B cell (primary cell): Measurements from ENCODE around the gene MAN2B2. TPM values are rescaled to one million over a fixed set of nuclear protein-coding genes. Genes with fewer than 3 reads are reported as not detected.

Source experiments
- ATAC-seq: fragments of 200-7000 bp; cut with Tn5 transposase; one replicate; pipeline ENCODE4 v1.10.0; 2021; ENCODE audit warnings: low read depth, mild to moderate bottlenecking, moderate number of reproducible peaks, moderate library complexity
- CTCF ChIA-PET: fragments of 350-600 bp; sonication (Branson Sonifier 250); formaldehyde crosslinking; loops from one replicate; lab custom pipeline; 2021; ENCODE audit warnings: antibody characterized with exemption, inconsistent platforms; lab: Charles Lee
- POLR2A ChIA-PET: fragments of 350-600 bp; sonication (Branson Sonifier 250); formaldehyde crosslinking; loops from one replicate; lab custom pipeline; 2021; ENCODE audit warnings: antibody characterized with exemption; lab: Charles Lee
- DNase-seq: peaks from one replicate; pipeline ENCODE4 v3.0.0; 2013
- H2AFZ ChIP-seq: 2 replicates; pipeline ENCODE4 v1.6.1; 2012; ENCODE audit warnings: mild to moderate bottlenecking, low read depth, low read length; ENCODE audit not compliant: insufficient read depth, poor library complexity, severe bottlenecking
- H3K27ac ChIP-seq, 2 donors: 1 replicate in 1 of 2; 2 replicates in 1 of 2; pipeline ENCODE4 v1.5.1; 2012 to 2013; ENCODE audit warnings: low read length in 2 of 2, mild to moderate bottlenecking in 2 of 2, moderate library complexity in 1 of 2
- H3K27me3 ChIP-seq, 4 experiments: fragments of 200-600 bp in 1 of 4; sonication (generic) in 1 of 4; replicated peaks in 1 of 4; 1 replicate in 2 of 4; 2 replicates in 2 of 4; pipeline versions ENCODE4 v1.6.1 to v1.7.0; 2013 to 2016; ENCODE audit warnings: low read length in 3 of 4, mild to moderate bottlenecking in 2 of 4, mixed read lengths in 1 of 4, moderate library complexity in 1 of 4; ENCODE audit not compliant: insufficient read depth in 4 of 4, control insufficient read depth in 3 of 4; ENCODE audit errors: control extremely low read depth in 1 of 4
- H3K36me3 ChIP-seq, 2 experiments: replicated peaks in 1 of 2; 1 replicate in 1 of 2; 2 replicates in 1 of 2; pipeline versions ENCODE4 v1.6.1 to v1.7.1; 2013; ENCODE audit warnings: low read length in 1 of 2; ENCODE audit not compliant: insufficient read depth in 2 of 2, control insufficient read depth in 1 of 2; ENCODE audit errors: control extremely low read depth in 1 of 2, extremely low read depth in 1 of 2
- H3K4me1 ChIP-seq, 2 donors: fragments of 200-600 bp in 1 of 2; sonication (generic) in 1 of 2; 1 replicate in 1 of 2; 2 replicates in 1 of 2; pipeline versions ENCODE4 v1.5.1 to v1.6.1; 2013 to 2017; ENCODE audit warnings: low read length in 2 of 2; ENCODE audit not compliant: control insufficient read depth in 2 of 2, insufficient read depth in 2 of 2
- H3K4me2 ChIP-seq: replicated peaks from 2 replicates; pipeline ENCODE3; 2012; ENCODE audit warnings: mild to moderate bottlenecking, low read depth, low read length; ENCODE audit not compliant: poor library complexity, severe bottlenecking
- H3K4me3 ChIP-seq, 5 experiments: fragments of 200-600 bp in 1 of 5; sonication (generic) in 1 of 5; 1 replicate in 3 of 5; 2 replicates in 2 of 5; pipeline versions ENCODE4 v1.5.1 to v1.7.0; 2011 to 2016; ENCODE audit warnings: low read length in 4 of 5, mild to moderate bottlenecking in 4 of 5, low read depth in 2 of 5, control low read depth in 1 of 5, moderate library complexity in 1 of 5; ENCODE audit not compliant: insufficient read depth in 1 of 5; ENCODE audit errors: control extremely low read depth in 1 of 5, extremely low read depth in 1 of 5
- H3K79me2 ChIP-seq: fragments of 200-600 bp; sonication (generic); one replicate; pipeline ENCODE4 v1.6.0; 2016; ENCODE audit warnings: low read length; ENCODE audit not compliant: control insufficient read depth, insufficient read depth
- H3K9ac ChIP-seq: fragments of 200-600 bp; sonication (generic); 2 replicates; pipeline ENCODE4 v1.6.1; 2017; ENCODE audit warnings: mild to moderate bottlenecking, low read length, moderate library complexity
- H3K9me3 ChIP-seq, 3 donors: one replicate each; pipeline versions ENCODE4 v1.6.1 to v1.7.1; 2013; ENCODE audit warnings: low read length in 2 of 3; ENCODE audit not compliant: control insufficient read depth in 2 of 3, insufficient read depth in 1 of 3; ENCODE audit errors: control extremely low read depth in 1 of 3
- H4K20me1 ChIP-seq: 2 replicates; pipeline ENCODE4 v1.6.0; 2012; ENCODE audit warnings: mild to moderate bottlenecking, low read length; ENCODE audit not compliant: insufficient read depth, control insufficient read depth, poor library complexity, severe bottlenecking
- H3K27ac Mint-ChIP-seq: one replicate; pipeline ENCODE4 v1.8.0; 2021; ENCODE audit warnings: mixed read lengths
- H3K27me3 Mint-ChIP-seq: one replicate; pipeline ENCODE4 v1.8.0; 2021; ENCODE audit warnings: mixed read lengths
- H3K4me1 Mint-ChIP-seq: one replicate; pipeline ENCODE4 v1.8.0; 2021; ENCODE audit warnings: mixed read lengths
- H3K4me3 Mint-ChIP-seq: one replicate; pipeline ENCODE4 v1.8.0; 2021; ENCODE audit warnings: mixed read lengths
- H3K9me3 Mint-ChIP-seq: one replicate; pipeline ENCODE4 v1.8.0; 2022; ENCODE audit warnings: mixed read lengths; ENCODE audit not compliant: insufficient read depth
- CTCF ChIP-seq: fragments of 200-600 bp; IDR thresholded peaks from one replicate; pipeline ENCODE4 v1.8.0; 2022; ENCODE audit warnings: antibody characterized with exemption, mild to moderate bottlenecking
- EZH2 ChIP-seq: IDR thresholded peaks from 2 replicates; pipeline ENCODE4 v1.6.1; 2012; ENCODE audit warnings: borderline replicate concordance, low read depth, mild to moderate bottlenecking, moderate library complexity, low read length; ENCODE audit not compliant: insufficient read depth, poor library complexity, severe bottlenecking
- WGBS: methylation state at CpG from one replicate; pipeline ENCODE4 v1.1.5; 2013; ENCODE audit warnings: missing lambda C conversion rate; ENCODE audit not compliant: insufficient coverage; 5-methylcytosine and 5-hydroxymethylcytosine counted together
- intact Hi-C: fragments of 100-400 bp; cut with micrococcal nuclease; formaldehyde crosslinking; loops from one replicate; pipeline ENCODE4 v1.10.0; 2022
- polyA plus RNA-seq: library from polyadenylated mRNA; depleted of rRNA; stranded (reverse); fragments of >200 nt; gene quantifications from 2 replicates; pipeline ENCODE4 v1.2.3, GENCODE V29; 2012
- total RNA-seq, 2 donors: library from RNA; stranded (reverse); fragments of 120-200 nt in 1 of 2; gene quantifications; 1 replicate in 1 of 2; 2 replicates in 1 of 2; pipeline versions ENCODE4 v1.2.3 to v1.2.4, GENCODE V29; 2013 to 2022

The MAN2B2 gene
- total and polyA plus RNA-seq, 2 donors (not counting 1 experiment from before 2014, with no cell fraction given), result 35.0 to 37.0 TPM

- ChIA-PET POLR2A (no interaction called here), CTCF (no interaction called here)
- Mint-ChIP-seq H3K27ac (no peak overlapping the region), H3K9me3 (no peaks in the 10 kb centered on the region), H3K27me3 (no peaks in the 10 kb centered on the region), H3K4me1 (no peaks in the 10 kb centered on the region), H3K4me3 (no peak overlapping the region)
- H3K4me1 ChIP-seq, result no peaks in the 10 kb centered on the region
- WGBS, result 97% methylated on average over 12 of the region's 18 CpGs
- no peak overlapping the region for H3K4me2 ChIP-seq
- H3K4me3 ChIP-seq, result no peak overlapping the region
- ATAC-seq, result no peak
- TF ChIP-seq EZH2 (no peak), CTCF (no peak)
- peaks cover 0 to 8% (median 0%) of the 10 kb centered on the region in 3 donors for H3K9me3 ChIP-seq
- H3K27me3 ChIP-seq, result no peaks in the 10 kb centered on the region
- no peak overlapping the region for H2AFZ ChIP-seq
- H3K79me2 ChIP-seq, result no peaks in the 10 kb centered on the region
- intact Hi-C loops, result no loop called here
- no peaks in the 10 kb centered on the region for H4K20me1 ChIP-seq
- no peak for DNase-seq
- H3K27ac ChIP-seq, result no peak overlapping the region
- no peak overlapping the region for H3K9ac ChIP-seq
- peaks cover 0 to 71% of the 10 kb centered on the region in 2 experiments for H3K36me3 ChIP-seq
Observed at GRCh38 chr4:6616087-6616995, 41.4 kb downstream of the MAN2B2 start.

GRCh38 chr4:6617246-6617645, 42.3 kb downstream of the MAN2B2 start:
- Mint-ChIP-seq H3K27ac (no peak overlapping the region), H3K9me3 (no peaks in the 10 kb centered on the region), H3K4me1 (no peaks in the 10 kb centered on the region), H3K4me3 (no peak overlapping the region), H3K27me3 (no peaks in the 10 kb centered on the region)
- WGBS, result 100% methylated on average over 10 of the region's 10 CpGs
- H4K20me1 ChIP-seq, result no peaks in the 10 kb centered on the region
- TF ChIP-seq EZH2, result no peak
- no peak for TF ChIP-seq CTCF
- no peak for ATAC-seq
- H3K9ac ChIP-seq, result no peak overlapping the region
- POLR2A ChIA-PET, result no interaction called here
- H3K36me3 ChIP-seq, result peaks cover 0 to 62% of the 10 kb centered on the region in 2 experiments
- DNase-seq, result no peak
- H3K4me1 ChIP-seq, result no peaks in the 10 kb centered on the region
- H3K4me3 ChIP-seq, result no peak overlapping the region
- H3K79me2 ChIP-seq, result no peaks in the 10 kb centered on the region
- peaks cover 0 to 11% (median 0%) of the 10 kb centered on the region in 3 donors for H3K9me3 ChIP-seq
- intact Hi-C loops, result no loop called here
- no peaks in the 10 kb centered on the region for H3K27me3 ChIP-seq
- no peak overlapping the region for H2AFZ ChIP-seq
- no peak overlapping the region for H3K4me2 ChIP-seq
- no peak overlapping the region for H3K27ac ChIP-seq
- CTCF ChIA-PET, result no interaction called here
